ENCODE data around the gene IGF2BP2.

DNA sequence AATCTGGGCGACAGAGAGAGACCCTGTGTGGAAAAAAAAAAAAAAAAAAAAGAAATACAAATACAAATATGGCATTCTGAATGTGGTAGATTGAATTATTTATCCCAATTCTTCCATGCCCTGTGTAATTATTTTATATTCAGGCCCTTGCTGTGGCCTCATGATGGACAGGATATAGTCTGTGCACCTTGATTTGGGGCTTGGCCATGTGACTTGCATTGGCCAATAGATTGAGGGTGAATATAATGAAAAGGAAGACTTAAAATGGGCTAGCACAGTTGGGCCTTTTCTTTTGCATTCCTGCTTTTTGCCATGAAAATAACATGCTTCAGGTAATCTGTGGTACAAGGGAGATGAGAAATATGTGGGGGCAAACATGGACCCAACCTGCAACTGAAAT, 27.1 kb upstream of the IGF2BP2 start:
- TF ChIP-seq, protein P1, sequence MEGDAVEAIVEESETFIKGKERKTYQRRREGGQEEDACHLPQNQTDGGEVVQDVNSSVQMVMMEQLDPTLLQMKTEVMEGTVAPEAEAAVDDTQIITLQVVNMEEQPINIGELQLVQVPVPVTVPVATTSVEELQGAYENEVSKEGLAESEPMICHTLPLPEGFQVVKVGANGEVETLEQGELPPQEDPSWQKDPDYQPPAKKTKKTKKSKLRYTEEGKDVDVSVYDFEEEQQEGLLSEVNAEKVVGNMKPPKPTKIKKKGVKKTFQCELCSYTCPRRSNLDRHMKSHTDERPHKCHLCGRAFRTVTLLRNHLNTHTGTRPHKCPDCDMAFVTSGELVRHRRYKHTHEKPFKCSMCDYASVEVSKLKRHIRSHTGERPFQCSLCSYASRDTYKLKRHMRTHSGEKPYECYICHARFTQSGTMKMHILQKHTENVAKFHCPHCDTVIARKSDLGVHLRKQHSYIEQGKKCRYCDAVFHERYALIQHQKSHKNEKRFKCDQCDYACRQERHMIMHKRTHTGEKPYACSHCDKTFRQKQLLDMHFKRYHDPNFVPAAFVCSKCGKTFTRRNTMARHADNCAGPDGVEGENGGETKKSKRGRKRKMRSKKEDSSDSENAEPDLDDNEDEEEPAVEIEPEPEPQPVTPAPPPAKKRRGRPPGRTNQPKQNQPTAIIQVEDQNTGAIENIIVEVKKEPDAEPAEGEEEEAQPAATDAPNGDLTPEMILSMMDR (IDR thresholded peaks at IDR 0.05), result no peak
- TF ChIP-seq POLR2A (IDR thresholded peaks at IDR 0.05), result no peak

Measured in lower leg skin (tissue), 3 donors.